ENCODE data around the gene GTPBP1. TPM values are rescaled to one million over a fixed set of nuclear protein-coding genes. Genes with fewer than 3 reads are reported as not detected.
A peak's percentile ranks its signal among the peaks of the same experiment; 100 is the strongest.

Gene GTPBP1
- total RNA-seq, 1 donor from 2014 or later, result 44.5 TPM

GRCh38 chr22:38738475-38739070 is 32.8 kb downstream of the GTPBP1 start:
- no peak overlapping the region for H3K4me3 Mint-ChIP-seq (ENCODE audit: unreplicated experiment)
- no peak for DNase-seq (ENCODE audit: low spot score)
- peaks cover 9% of the 10 kb centered on the region for H3K27me3 Mint-ChIP-seq (ENCODE audit: unreplicated experiment)
- TF ChIP-seq, protein P1, sequence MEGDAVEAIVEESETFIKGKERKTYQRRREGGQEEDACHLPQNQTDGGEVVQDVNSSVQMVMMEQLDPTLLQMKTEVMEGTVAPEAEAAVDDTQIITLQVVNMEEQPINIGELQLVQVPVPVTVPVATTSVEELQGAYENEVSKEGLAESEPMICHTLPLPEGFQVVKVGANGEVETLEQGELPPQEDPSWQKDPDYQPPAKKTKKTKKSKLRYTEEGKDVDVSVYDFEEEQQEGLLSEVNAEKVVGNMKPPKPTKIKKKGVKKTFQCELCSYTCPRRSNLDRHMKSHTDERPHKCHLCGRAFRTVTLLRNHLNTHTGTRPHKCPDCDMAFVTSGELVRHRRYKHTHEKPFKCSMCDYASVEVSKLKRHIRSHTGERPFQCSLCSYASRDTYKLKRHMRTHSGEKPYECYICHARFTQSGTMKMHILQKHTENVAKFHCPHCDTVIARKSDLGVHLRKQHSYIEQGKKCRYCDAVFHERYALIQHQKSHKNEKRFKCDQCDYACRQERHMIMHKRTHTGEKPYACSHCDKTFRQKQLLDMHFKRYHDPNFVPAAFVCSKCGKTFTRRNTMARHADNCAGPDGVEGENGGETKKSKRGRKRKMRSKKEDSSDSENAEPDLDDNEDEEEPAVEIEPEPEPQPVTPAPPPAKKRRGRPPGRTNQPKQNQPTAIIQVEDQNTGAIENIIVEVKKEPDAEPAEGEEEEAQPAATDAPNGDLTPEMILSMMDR (IDR thresholded peaks at IDR 0.05; ENCODE audit: unreplicated experiment), result no peak
- no peaks in the 10 kb centered on the region for H3K9me3 Mint-ChIP-seq (ENCODE audit: unreplicated experiment)
- H3K4me1 Mint-ChIP-seq (ENCODE audit: unreplicated experiment), result peaks cover 17% of the 10 kb centered on the region
- H3K27ac Mint-ChIP-seq (ENCODE audit: unreplicated experiment), result no peak overlapping the region
- peaks cover 43% of the 10 kb centered on the region for H3K36me3 Mint-ChIP-seq (ENCODE audit: low read depth, unreplicated experiment)

- DNase-seq (ENCODE audit: low spot score), result no peak
- Mint-ChIP-seq H3K27ac (ENCODE audit: unreplicated experiment) (no peak overlapping the region), H3K27me3 (ENCODE audit: unreplicated experiment) (peaks cover 9% of the 10 kb centered on the region), H3K4me3 (ENCODE audit: unreplicated experiment) (peak overlapping the region; percentile 25), H3K9me3 (ENCODE audit: unreplicated experiment) (no peaks in the 10 kb centered on the region), H3K36me3 (ENCODE audit: low read depth, unreplicated experiment) (peaks cover 44% of the 10 kb centered on the region), H3K4me1 (ENCODE audit: unreplicated experiment) (peaks cover 17% of the 10 kb centered on the region)
- TF ChIP-seq, protein P1 (IDR thresholded peaks at IDR 0.05; ENCODE audit: unreplicated experiment), result no peak
These were observed 33.7 kb downstream of the GTPBP1 start for GRCh38 chr22:38739300-38740055.

DNA sequence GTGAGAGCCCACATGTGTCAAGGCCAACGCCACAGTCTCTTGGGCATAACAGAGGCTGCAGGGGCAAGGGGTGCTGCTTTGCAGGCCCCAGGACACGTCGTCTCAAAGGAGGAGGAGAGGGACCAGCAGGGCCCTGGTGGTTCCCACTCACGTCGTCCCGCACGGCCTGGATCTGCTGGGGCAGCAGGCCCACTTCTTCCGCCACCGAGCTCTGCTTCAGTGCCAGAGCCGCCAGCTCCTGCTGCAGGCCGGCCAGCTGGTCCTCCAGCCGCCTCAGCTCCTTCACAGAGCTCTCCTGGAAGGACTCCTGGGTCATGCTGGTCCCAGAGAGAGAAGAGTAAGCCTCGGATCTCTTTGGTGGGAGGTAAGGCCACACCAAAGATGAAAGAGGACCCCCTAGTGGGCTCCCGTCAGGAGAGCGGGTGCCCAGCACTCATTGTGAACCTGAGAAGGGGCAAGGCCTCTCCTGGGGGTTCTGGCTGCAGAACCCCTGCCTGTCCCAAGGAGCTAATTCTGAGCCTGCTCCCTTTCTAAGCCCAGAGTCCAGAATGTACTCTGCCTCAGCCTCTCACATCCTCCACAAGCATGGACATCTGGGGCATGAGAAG is 34.5 kb downstream of the GTPBP1 start:
- peaks cover 14% of the 10 kb centered on the region for H3K4me1 Mint-ChIP-seq (ENCODE audit: unreplicated experiment)
- no peaks in the 10 kb centered on the region for H3K9me3 Mint-ChIP-seq (ENCODE audit: unreplicated experiment)
- TF ChIP-seq, protein P1 (IDR thresholded peaks at IDR 0.05; ENCODE audit: unreplicated experiment), result no peak
- peak overlapping the region; percentile 25 for H3K4me3 Mint-ChIP-seq (ENCODE audit: unreplicated experiment)
- peaks cover 47% of the 10 kb centered on the region for H3K36me3 Mint-ChIP-seq (ENCODE audit: low read depth, unreplicated experiment)
- no peak overlapping the region for H3K27ac Mint-ChIP-seq (ENCODE audit: unreplicated experiment)
- no peak for DNase-seq (ENCODE audit: low spot score)
- peaks cover 4% of the 10 kb centered on the region for H3K27me3 Mint-ChIP-seq (ENCODE audit: unreplicated experiment)

DNA sequence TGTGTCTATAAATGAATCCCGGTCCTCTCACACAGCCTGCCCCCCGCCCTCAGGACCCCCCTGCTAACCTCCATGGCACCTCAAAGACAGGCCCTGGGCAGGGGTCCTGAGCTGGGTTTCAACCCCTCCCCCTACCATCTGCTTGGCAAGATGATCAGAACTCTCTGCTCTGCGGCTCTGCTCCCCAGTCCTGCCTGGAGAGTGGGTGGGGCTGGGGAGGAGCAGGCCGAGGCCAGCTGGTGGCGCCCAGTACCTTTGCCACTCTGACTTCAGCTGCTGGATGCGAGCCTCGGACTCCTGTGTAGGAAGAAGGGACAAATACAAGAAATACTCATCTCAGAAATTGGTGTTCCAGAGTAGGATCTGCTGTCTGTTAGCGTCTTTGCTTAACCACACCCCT is 35.0 kb downstream of the GTPBP1 start:
- H3K9me3 Mint-ChIP-seq (ENCODE audit: unreplicated experiment), result no peaks in the 10 kb centered on the region
- no peak for DNase-seq (ENCODE audit: low spot score)
- peaks cover 46% of the 10 kb centered on the region for H3K36me3 Mint-ChIP-seq (ENCODE audit: low read depth, unreplicated experiment)
- H3K27me3 Mint-ChIP-seq (ENCODE audit: unreplicated experiment), result peaks cover 4% of the 10 kb centered on the region
- H3K27ac Mint-ChIP-seq (ENCODE audit: unreplicated experiment), result peak overlapping the region; percentile 24
- TF ChIP-seq, protein P1 (IDR thresholded peaks at IDR 0.05; ENCODE audit: unreplicated experiment), result no peak
- H3K4me1 Mint-ChIP-seq (ENCODE audit: unreplicated experiment), result peaks cover 14% of the 10 kb centered on the region
- no peak overlapping the region for H3K4me3 Mint-ChIP-seq (ENCODE audit: unreplicated experiment)

DNA sequence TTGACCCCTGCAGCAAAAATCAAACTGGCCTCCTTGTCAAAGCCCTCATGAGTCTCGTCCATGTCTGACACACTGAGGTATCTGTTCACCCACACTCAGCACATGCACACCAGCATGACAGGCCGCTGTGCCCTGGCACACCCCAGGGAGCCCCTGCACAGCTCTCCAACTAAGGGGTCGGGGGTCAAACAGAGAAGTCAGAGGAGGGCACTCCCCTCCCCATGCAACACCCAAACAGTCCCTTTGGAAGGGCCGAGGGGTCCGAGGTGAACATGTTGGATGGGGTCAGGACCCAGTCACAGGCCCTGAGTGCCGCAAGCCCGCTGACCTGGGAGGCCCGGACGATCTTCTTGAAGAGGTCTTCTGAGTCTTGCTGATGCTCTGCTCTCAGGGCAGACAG is 35.4 kb downstream of the GTPBP1 start:
- TF ChIP-seq, protein P1 (IDR thresholded peaks at IDR 0.05; ENCODE audit: unreplicated experiment), result no peak
- no peaks in the 10 kb centered on the region for H3K9me3 Mint-ChIP-seq (ENCODE audit: unreplicated experiment)
- H3K4me1 Mint-ChIP-seq (ENCODE audit: unreplicated experiment), result peaks cover 14% of the 10 kb centered on the region
- peaks cover 4% of the 10 kb centered on the region for H3K27me3 Mint-ChIP-seq (ENCODE audit: unreplicated experiment)
- no peak for DNase-seq (ENCODE audit: low spot score)
- peaks cover 49% of the 10 kb centered on the region for H3K36me3 Mint-ChIP-seq (ENCODE audit: low read depth, unreplicated experiment)
- H3K27ac Mint-ChIP-seq (ENCODE audit: unreplicated experiment), result peak overlapping the region; percentile 24
- no peak overlapping the region for H3K4me3 Mint-ChIP-seq (ENCODE audit: unreplicated experiment)

Data from endothelial cell (in vitro differentiated cells).